Adrenal gland (tissue), 12 donors: ENCODE results near the gene ZNF267. TPM values are rescaled to one million over a fixed set of nuclear protein-coding genes. Genes with fewer than 3 reads are reported as not detected.

Source experiments
- DNase-seq, 7 donors: peaks; one replicate each; pipeline ENCODE4 v3.0.0-alpha.2; 2019 to 2020
- H3K27ac ChIP-seq, 5 donors: fragments of 200-600 bp; sonication (generic) in 4 of 5; 1 replicate in 3 of 5; 2 replicates in 2 of 5; pipeline versions ENCODE4 v1.5.1 to v1.8.0; 2016 to 2020; ENCODE audit warnings: mild to moderate bottlenecking in 1 of 5
- H3K27me3 ChIP-seq: fragments of 200-600 bp; 2 replicates; pipeline ENCODE4 v1.8.0; 2021
- H3K36me3 ChIP-seq, 2 donors: fragments of 200-600 bp; replicated peaks in 1 of 2; 1 replicate in 1 of 2; 2 replicates in 1 of 2; pipeline versions ENCODE4 v1.5.1 to v1.8.0; 2018 to 2022
- H3K4me1 ChIP-seq, 2 donors: fragments of 200-600 bp; replicated peaks in 1 of 2; 1 replicate in 1 of 2; 2 replicates in 1 of 2; pipeline versions ENCODE4 v1.5.1 to v1.8.0; 2018 to 2021
- H3K4me3 ChIP-seq, 4 donors: fragments of 200-600 bp; sonication (generic) in 3 of 4; one replicate each; pipeline ENCODE4 v1.5.1; 2016 to 2018
- H3K9me3 ChIP-seq, 3 donors: fragments of 200-600 bp; sonication (generic) in 1 of 3; replicated peaks in 1 of 3; 1 replicate in 2 of 3; 2 replicates in 1 of 3; pipeline versions ENCODE4 v1.5.1 to v1.8.0; 2016 to 2021
- CTCF ChIP-seq, 6 experiments: fragments of 450-650 bp in 4 of 6; fragments of 200-600 bp in 2 of 6; sonication (generic) in 1 of 6; IDR thresholded peaks; 1 replicate in 5 of 6; 2 replicates in 1 of 6; pipeline versions ENCODE4 v1.5.1 to v1.8.0; 2016 to 2021; ENCODE audit warnings: antibody characterized with exemption in 6 of 6, mild to moderate bottlenecking in 2 of 6, moderate library complexity in 1 of 6
- POLR2A ChIP-seq, 2 donors: fragments of 450-650 bp; IDR thresholded peaks; one replicate each; pipeline ENCODE4 v1.6.1; 2017; ENCODE audit warnings: antibody characterized with exemption in 2 of 2, mild to moderate bottlenecking in 2 of 2, moderate library complexity in 1 of 2
- WGBS, 4 donors: extraction: QIAGEN DNeasy Blood & Tissue Kit in 2 of 4; methylation state at CpG; one replicate each; pipeline versions ENCODE4 v1.1.5 to v1.1.7; 2013 to 2017; 5-methylcytosine and 5-hydroxymethylcytosine counted together
- intact Hi-C, 2 donors: fragments of 100-400 bp; cut with DNase I; formaldehyde crosslinking; loops; one replicate each; pipeline versions ENCODE4 v1.14.1 to v1.15.0; 2022 to 2023
- polyA plus RNA-seq, 3 donors: library from polyadenylated mRNA; stranded (reverse); fragments of 200-250 nt in 2 of 3; fragments of 350-450 nt in 1 of 3; fragmentation: Illumina TruSeq in 1 of 3; extraction: RNeasy Lipid Tissue Mini Kit (QIAGEN cat#74804) in 1 of 3; gene quantifications; one replicate each; pipeline ENCODE4 v1.2.3, GENCODE V29; 2013 to 2014
- total RNA-seq, 9 donors: library from RNA; depleted of rRNA in 4 of 9; stranded (reverse); fragments of >200 nt in 4 of 9; fragments of 120-200 nt in 1 of 9; fragmentation: NEBNext Ultra II Directional in 1 of 9; extraction: Animal tissue kit (Norgen Biotek cat#: 25700) in 1 of 9; gene quantifications; one replicate each; pipeline versions ENCODE4 v1.1.0 to v1.2.4, GENCODE V29; 2013 to 2023
- donor health status: healthy with polysubstance abuse.
- donor health status: Bipolar disorder and iron deficiency.
- donor health status: DM: yes; HTN: yes; CAD: no.
- donor health status: DM: no; HTN: no; CAD: no.
- donor health status: DM: no; HTN: no; CAD: no.
- donor health status: DM: yes; HTN: yes; CAD: no.

Gene ZNF267
- total and polyA plus RNA-seq, 12 donors: 2.0 to 34.1 (median 8.2) TPM

- H3K4me3 ChIP-seq: no peak overlapping the region
- H3K36me3 ChIP-seq: no peaks in the 10 kb centered on the region
- 84 to 94% (median 87%) methylated on average over 4 of the region's 4 CpGs for WGBS, 4 donors
- no peaks in the 10 kb centered on the region for H3K27me3 ChIP-seq
- peaks cover 12 to 53% of the 10 kb centered on the region in 2 donors for H3K4me1 ChIP-seq
- no peak for DNase-seq
- TF ChIP-seq CTCF (IDR thresholded peaks at IDR 0.05): no peak
- TF ChIP-seq POLR2A (IDR thresholded peaks at IDR 0.05): no peak
- H3K27ac ChIP-seq: no peak overlapping the region
- intact Hi-C loops: no loop called here
- H3K9me3 ChIP-seq: no peaks in the 10 kb centered on the region
Measured at GRCh38 chr16:31875928-31876547, 2.4 kb downstream of the ZNF267 start.

GRCh38 chr16:31876951-31877828 is 3.6 kb downstream of the ZNF267 start:
- no peak overlapping the region for H3K4me3 ChIP-seq
- intact Hi-C loops: no loop called here
- 52 to 56% (median 53%) methylated on average over 5 of the region's 5 CpGs for WGBS, 4 donors

GRCh38 chr16:31877876-31878642 is 4.5 kb downstream of the ZNF267 start:
- TF ChIP-seq CTCF (IDR thresholded peaks at IDR 0.05) (no peak), POLR2A (IDR thresholded peaks at IDR 0.05) (no peak)
- WGBS, 4 donors: 92 to 95% (median 93%) methylated on average over 8 to 9 of the region's 9 CpGs
- peaks cover 12 to 55% of the 10 kb centered on the region in 2 donors for H3K4me1 ChIP-seq
- no peaks in the 10 kb centered on the region for H3K36me3 ChIP-seq
- H3K27me3 ChIP-seq: no peaks in the 10 kb centered on the region
- intact Hi-C loops: no loop called here
- peak overlapping the region in 2 of 5 donors; percentile 63 to 81 for H3K27ac ChIP-seq
- H3K4me3 ChIP-seq: no peak overlapping the region
- no peak for DNase-seq
- no peaks in the 10 kb centered on the region for H3K9me3 ChIP-seq

More at GRCh38 chr16:31876951-31877828, 3.6 kb downstream of the ZNF267 start:
- TF ChIP-seq CTCF (IDR thresholded peaks at IDR 0.05): no peak
- no peak for TF ChIP-seq POLR2A (IDR thresholded peaks at IDR 0.05)
- H3K36me3 ChIP-seq: no peaks in the 10 kb centered on the region
- peaks cover 12 to 55% of the 10 kb centered on the region in 2 donors for H3K4me1 ChIP-seq
- peak in 2 of 7 donors; percentile 18 to 33 for DNase-seq
- no peaks in the 10 kb centered on the region for H3K27me3 ChIP-seq
- H3K27ac ChIP-seq: peak overlapping the region in 2 of 5 donors; percentile 63 to 81
- H3K9me3 ChIP-seq: no peaks in the 10 kb centered on the region

GRCh38 chr16:31879937-31880321 is 6.3 kb downstream of the ZNF267 start:
- Histone ChIP-seq H3K9me3 (no peaks in the 10 kb centered on the region), H3K27ac (peak overlapping the region in 2 of 5 donors; percentile 46 to 77), H3K4me1 (peaks cover 11 to 46% of the 10 kb centered on the region in 2 donors), H3K36me3 (no peaks in the 10 kb centered on the region), H3K4me3 (no peak overlapping the region), H3K27me3 (no peaks in the 10 kb centered on the region)
- WGBS, 4 donors: 21 to 67% (median 42%) methylated on average over 1 of the region's 1 CpG
- no peak for DNase-seq
- intact Hi-C loops: no loop called here
- TF ChIP-seq POLR2A (IDR thresholded peaks at IDR 0.05): no peak
- no peak for TF ChIP-seq CTCF (IDR thresholded peaks at IDR 0.05)
